IMR-90 (cell line): Measurements from ENCODE around the gene MAT2B. TPM values are rescaled to one million over a fixed set of nuclear protein-coding genes. Genes with fewer than 3 reads are reported as not detected.

Source experiments
- ATAC-seq: fragments of 200-7000 bp; cut with Tn5 transposase; 2 replicates; pipeline ENCODE4 v1.9.1; 2020; ENCODE audit warnings: low read depth, mild to moderate bottlenecking, moderate library complexity
- BruUV-seq: library from RNA; stranded (reverse); fragments of 400-500 nt; replicated peaks from 2 replicates; lab custom pipeline; 2021; lab: Mats Ljungman, UMichigan
- CTCF ChIA-PET: fragments of 300-600 bp; formaldehyde crosslinking; extraction: SDS; loops from one replicate; lab custom pipeline; 2021; ENCODE audit warnings: antibody characterized with exemption; lab: Yijun Ruan, JAX
- POLR2A ChIA-PET: fragments of 300-600 bp; sonication (Branson Sonifier 250); formaldehyde crosslinking; loops from one replicate; lab custom pipeline; 2022; ENCODE audit warnings: antibody characterized with exemption; ENCODE audit not compliant: unreplicated experiment; lab: Charles Lee
- DNase-seq: peaks from one replicate; pipeline ENCODE4 v3.0.0; 2013
- H2AFZ ChIP-seq: replicated peaks from 2 replicates; pipeline ENCODE3; 2013; ENCODE audit warnings: low read length, mild to moderate bottlenecking; ENCODE audit not compliant: poor library complexity
- H2AK5ac ChIP-seq: 2 replicates; pipeline ENCODE4 v1.6.1; 2013; ENCODE audit warnings: low read depth, low read length, inconsistent platforms
- H2AK9ac ChIP-seq: replicated peaks from 2 replicates; pipeline ENCODE3; 2013; ENCODE audit warnings: mild to moderate bottlenecking, low read depth, low read length, moderate library complexity; ENCODE audit not compliant: poor library complexity
- H2BK120ac ChIP-seq: 2 replicates; pipeline ENCODE4 v1.6.1; 2013; ENCODE audit warnings: low read depth, low read length, inconsistent platforms
- H2BK15ac ChIP-seq: 3 replicates; pipeline ENCODE4 v1.6.1; 2013; ENCODE audit warnings: low read depth, low read length, inconsistent platforms
- H2BK20ac ChIP-seq: 2 replicates; pipeline ENCODE4 v1.6.1; 2013; ENCODE audit warnings: low read depth, mild to moderate bottlenecking, inconsistent platforms, low read length, moderate library complexity
- H2BK5ac ChIP-seq: 2 replicates; pipeline ENCODE4 v1.6.1; 2013; ENCODE audit warnings: mild to moderate bottlenecking, low read depth, low read length, inconsistent platforms; ENCODE audit not compliant: poor library complexity, severe bottlenecking
- H3K14ac ChIP-seq: replicated peaks from 2 replicates; pipeline ENCODE4 v1.6.1; 2013; ENCODE audit warnings: low read depth, low read length, inconsistent platforms
- H3K18ac ChIP-seq: 2 replicates; pipeline ENCODE4 v1.6.1; 2013; ENCODE audit warnings: low read depth, low read length, control low read depth
- H3K23ac ChIP-seq: 2 replicates; pipeline ENCODE4 v1.6.1; 2013; ENCODE audit warnings: low read depth, low read length, inconsistent platforms
- H3K27ac ChIP-seq: 2 replicates; pipeline ENCODE4 v1.5.1; 2013; ENCODE audit warnings: mild to moderate bottlenecking, control low read depth, low read length; ENCODE audit not compliant: insufficient read depth
- H3K27me3 ChIP-seq: 2 replicates; pipeline ENCODE4 v1.6.1; 2013; ENCODE audit warnings: low read length; ENCODE audit not compliant: control insufficient read depth, insufficient read depth
- H3K36me3 ChIP-seq: 2 replicates; pipeline ENCODE4 v1.6.1; 2013; ENCODE audit warnings: low read length, mixed read lengths; ENCODE audit not compliant: control insufficient read depth, insufficient read depth
- H3K4ac ChIP-seq: 2 replicates; pipeline ENCODE4 v1.6.1; 2013; ENCODE audit warnings: low read depth, low read length, inconsistent platforms
- H3K4me1 ChIP-seq: 2 replicates; pipeline ENCODE4 v1.6.1; 2013; ENCODE audit warnings: low read length, mixed read lengths; ENCODE audit not compliant: control insufficient read depth, insufficient read depth
- H3K4me2 ChIP-seq: 2 replicates; pipeline ENCODE4 v1.6.1; 2013; ENCODE audit warnings: low read depth, mild to moderate bottlenecking, control low read depth, low read length, moderate library complexity
- H3K4me3 ChIP-seq: 2 replicates; pipeline ENCODE4 v1.5.1; 2013; ENCODE audit warnings: low read depth, mild to moderate bottlenecking, control low read depth, low read length, moderate library complexity; ENCODE audit not compliant: insufficient read depth
- H3K56ac ChIP-seq: 2 replicates; pipeline ENCODE4 v1.6.1; 2013; ENCODE audit warnings: low read length, inconsistent platforms; ENCODE audit not compliant: insufficient read depth; ENCODE audit errors: extremely low read depth
- H3K79me1 ChIP-seq, 2 experiments: 2 replicates each; pipeline ENCODE4 v1.6.1; 2013; ENCODE audit warnings: low read length in 2 of 2, inconsistent platforms in 1 of 2, low read depth in 1 of 2
- H3K9ac ChIP-seq: 2 replicates; pipeline ENCODE4 v1.6.1; 2013; ENCODE audit warnings: low read depth, low read length, control low read depth
- H3K9me1 ChIP-seq: 2 replicates; pipeline ENCODE4 v1.6.1; 2013; ENCODE audit warnings: low read length, inconsistent platforms; ENCODE audit not compliant: insufficient read depth
- H3K9me3 ChIP-seq: 2 replicates; pipeline ENCODE4 v1.6.1; 2013; ENCODE audit warnings: low read length; ENCODE audit not compliant: control insufficient read depth, insufficient read depth
- H4K20me1 ChIP-seq: 2 replicates; pipeline ENCODE4 v1.6.1; 2013; ENCODE audit warnings: low read length, inconsistent platforms; ENCODE audit not compliant: insufficient read depth
- H4K5ac ChIP-seq: 2 replicates; pipeline ENCODE4 v1.6.1; 2013; ENCODE audit warnings: mild to moderate bottlenecking, low read depth, low read length, control low read depth
- H4K8ac ChIP-seq, 2 experiments: 2 replicates each; pipeline ENCODE4 v1.6.1; 2013; ENCODE audit warnings: low read depth in 2 of 2, low read length in 2 of 2, control low read depth in 1 of 2, inconsistent platforms in 1 of 2
- H4K91ac ChIP-seq: 2 replicates; pipeline ENCODE4 v1.6.1; 2013; ENCODE audit warnings: low read depth, low read length, inconsistent platforms; ENCODE audit not compliant: insufficient read depth
- BHLHE40 ChIP-seq: fragments of 150-350 bp; IDR thresholded peaks from 2 replicates; pipeline ENCODE4 v1.6.1; 2016; ENCODE audit warnings: mild to moderate bottlenecking, low read depth, low read length
- CEBPB ChIP-seq: IDR thresholded peaks from 2 replicates; pipeline ENCODE4 v1.6.1; 2012; ENCODE audit warnings: low read depth, low read length, improper control_type of control experiment
- MXI1 ChIP-seq: IDR thresholded peaks from 2 replicates; pipeline ENCODE4 v1.6.1; 2012; ENCODE audit warnings: low read depth, mild to moderate bottlenecking, low read length, moderate library complexity, borderline replicate concordance
- RAD21 ChIP-seq: IDR thresholded peaks from 2 replicates; pipeline ENCODE4 v1.6.1; 2012; ENCODE audit warnings: low read length, improper control_type of control experiment
- RCOR1 ChIP-seq: IDR thresholded peaks from 2 replicates; pipeline ENCODE4 v1.6.1; 2012; ENCODE audit warnings: mild to moderate bottlenecking, low read length, improper control_type of control experiment; ENCODE audit not compliant: insufficient replicate concordance
- RFX5 ChIP-seq: IDR thresholded peaks from 2 replicates; pipeline ENCODE4 v1.8.0; 2012; ENCODE audit warnings: low read depth, mild to moderate bottlenecking, low read length, moderate library complexity
- USF2 ChIP-seq: fragments of 150-350 bp; IDR thresholded peaks from 2 replicates; pipeline ENCODE4 v1.6.1; 2017; ENCODE audit warnings: mild to moderate bottlenecking, antibody characterized with exemption, low read length, low read depth
- WGBS, 2 experiments: methylation state at CpG; one replicate each; pipeline versions ENCODE4 v1.1.5 to v1.1.7; 2013; ENCODE audit warnings: missing lambda C conversion rate in 2 of 2; ENCODE audit not compliant: insufficient read length in 1 of 2; ENCODE audit errors: extremely low coverage in 2 of 2; 5-methylcytosine and 5-hydroxymethylcytosine counted together
- dilution Hi-C: fragments of 300-500 bp; cut with HindIII; formaldehyde crosslinking; loops from one replicate; pipeline ENCODE4 v1.14.3; 2018; ENCODE audit warnings: low sequenced_read_pairs; ENCODE audit not compliant: unreplicated experiment
- in situ Hi-C: fragments of 300-500 bp; cut with MboI; formaldehyde crosslinking; loops from 3 replicates; pipeline ENCODE4 v1.14.3; 2019; ENCODE audit warnings: low sequenced_read_pairs, inconsistent platforms, mixed read lengths
- intact Hi-C: fragments of 100-400 bp; cut with micrococcal nuclease; formaldehyde crosslinking; loops from 2 replicates; pipeline ENCODE4 v1.10.0; 2022
- polyA plus RNA-seq, 3 experiments: library from polyadenylated mRNA; depleted of rRNA; stranded (reverse); fragments of >200 nt; gene quantifications; 2 replicates each; pipeline ENCODE4 v1.2.3, GENCODE V29; 2012; ENCODE audit warnings: low replicate concordance in 1 of 3
- total RNA-seq: library from RNA; depleted of rRNA; stranded (reverse); fragments of >200 nt; gene quantifications from 2 replicates; pipeline ENCODE4 v1.2.3, GENCODE V29; 2012

Gene MAT2B
- total and polyA plus RNA-seq, 2 of the 4 experiments (the other 2 are of a cell fraction): 41.7 to 80.3 TPM

GRCh38 chr5:163561339-163561738 lies 55.9 kb downstream of the MAT2B start:
- no peaks in the 10 kb centered on the region for H3K36me3 ChIP-seq
- H4K91ac ChIP-seq: no peak overlapping the region
- no peak overlapping the region for H2AK5ac ChIP-seq
- H3K18ac ChIP-seq: no peak overlapping the region
- ChIA-PET CTCF (interaction anchor here (0.6 to 0.8 kb wide), 2 partner anchors 8 to 1898 kb away, joined by 3 to 6 read pairs; no protein-coding TSS in a partner anchor), POLR2A (no interaction called here)
- no peak overlapping the region for H2BK120ac ChIP-seq
- in situ Hi-C loops (loop anchor here (10.0 to 25.0 kb wide), 3 partner anchors 453 to 1901 kb away; no protein-coding TSS in a partner anchor), intact Hi-C loops (loop anchor here (5.0 kb wide), 2 partner anchors 491 to 1896 kb away; no protein-coding TSS in a partner anchor), dilution Hi-C loops (no loop called here)
- 80% methylated on average over 1 of the region's 5 CpGs; no CpG with 5 or more reads in 1 of the 2 experiments for WGBS, 2 experiments
- no peak overlapping the region for H2BK5ac ChIP-seq
- no peak overlapping the region for H3K9ac ChIP-seq
- H4K8ac ChIP-seq: no peak overlapping the region
- no peak overlapping the region for H2AFZ ChIP-seq
- H2AK9ac ChIP-seq: no peak overlapping the region
- TF ChIP-seq RCOR1 (no peak), RAD21 (no peak), BHLHE40 (no peak), RFX5 (no peak), USF2 (no peak), CEBPB (no peak), MXI1 (no peak)
- H3K9me1 ChIP-seq: peaks cover 3% of the 10 kb centered on the region; the same call in 1 of the 2 replicates
- H3K4me3 ChIP-seq: no peak overlapping the region
- H3K56ac ChIP-seq: no peak overlapping the region
- ATAC-seq (no peak), DNase-seq (no peak)
- no peak overlapping the region for H3K27ac ChIP-seq
- H3K9me3 ChIP-seq: 0 out of 2 replicates have a peak, but pooled peaks cover 3% of the 10 kb centered on the region
- H4K5ac ChIP-seq: no peak overlapping the region
- no peak overlapping the region for H2BK15ac ChIP-seq
- H3K4me2 ChIP-seq: no peak overlapping the region
- peaks cover 2% of the 10 kb centered on the region; the same call in 1 of the 2 replicates for H3K4me1 ChIP-seq
- H3K79me1 ChIP-seq: no peaks in the 10 kb centered on the region
- H2BK20ac ChIP-seq: no peak overlapping the region
- H3K14ac ChIP-seq: no peak overlapping the region
- H4K20me1 ChIP-seq: no peaks in the 10 kb centered on the region
- no peak overlapping the region for H3K4ac ChIP-seq
- no peaks in the 10 kb centered on the region; the same call in 1 of the 2 replicates for H3K27me3 ChIP-seq
- H3K23ac ChIP-seq: no peak overlapping the region
- no TSS peak for BruUV-seq
